Tongue (tissue), 2 donors: ENCODE measurements around the gene ARID3B. TPM values are rescaled to one million over a fixed set of nuclear protein-coding genes. Genes with fewer than 3 reads are reported as not detected.
"Not testable (repeated sequence)": the region's sequence is repeated elsewhere in the genome, so short reads cannot be mapped to it uniquely, and the experiment has no call there.

Experiments
- DNase-seq: peaks from one replicate; pipeline ENCODE4 v3.0.0-alpha.2; 2015
- total RNA-seq: library from RNA; depleted of rRNA; stranded (reverse); fragments of >200 nt; gene quantifications from one replicate; pipeline ENCODE4 v1.2.3, GENCODE V29; 2014

ARID3B gene
- total RNA-seq, 1 donor from 2014 or later, result 4.1 TPM

DNA sequence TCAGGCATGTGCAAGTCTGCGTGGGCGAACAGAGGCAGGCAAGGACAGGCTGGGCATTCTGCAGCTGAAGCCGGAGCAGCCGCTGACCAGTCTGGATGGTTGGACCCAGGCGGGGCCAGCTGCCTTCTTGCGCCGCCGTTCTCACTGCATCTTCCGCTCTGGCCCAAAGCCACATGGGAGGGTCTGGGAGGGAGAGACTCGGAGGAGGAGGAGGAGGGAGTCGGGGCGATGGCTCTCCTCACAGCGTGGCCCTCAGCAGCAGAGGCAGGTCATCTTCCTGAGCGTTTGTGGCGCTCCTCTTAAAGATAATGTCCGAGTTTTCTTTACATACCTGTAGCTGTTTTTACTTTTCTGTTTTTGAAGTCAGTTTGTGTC, 80.5 kb downstream of the ARID3B start:
- no peak for DNase-seq

DNA sequence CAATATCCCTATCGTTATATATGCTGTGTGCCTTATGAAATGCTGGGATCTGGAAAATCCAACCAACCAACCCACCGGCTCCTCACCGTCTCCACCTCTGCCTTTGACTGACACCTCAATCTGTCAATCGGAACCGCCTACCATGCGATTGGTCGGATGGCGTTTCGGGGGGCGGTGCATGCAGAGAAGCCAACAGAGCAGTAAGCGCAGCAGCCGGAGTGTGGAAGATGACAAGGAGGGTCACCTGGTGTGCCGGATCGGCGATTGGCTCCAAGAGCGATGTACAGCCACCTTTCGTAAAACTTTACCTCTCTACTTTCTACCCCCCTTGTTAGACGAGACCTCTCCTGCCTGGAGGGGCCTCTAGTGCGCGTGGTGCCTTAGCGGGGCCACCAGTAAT, 80.9 kb downstream of the ARID3B start:
- no peak for DNase-seq

DNA sequence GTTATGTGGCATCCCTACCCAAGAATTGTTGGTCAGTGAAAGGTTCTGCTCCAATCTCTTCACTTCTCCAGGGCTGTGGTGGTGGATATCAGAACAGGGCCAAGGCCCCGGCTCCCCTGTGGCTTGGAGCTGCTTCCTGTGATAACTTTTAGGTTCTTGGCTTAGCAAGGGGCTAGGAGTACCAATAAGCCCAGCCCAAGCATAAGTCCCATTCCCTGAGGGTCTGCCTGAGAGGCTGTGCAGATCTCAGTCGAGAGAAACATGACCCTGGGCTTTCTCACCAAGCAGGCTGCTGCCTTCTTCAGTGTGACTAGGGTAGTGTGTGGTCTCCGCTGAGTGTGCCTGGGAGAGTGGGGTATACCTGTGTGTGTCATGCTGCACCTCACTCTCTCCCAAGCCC, 81.7 kb downstream of the ARID3B start:
- DNase-seq, result no peak

DNA sequence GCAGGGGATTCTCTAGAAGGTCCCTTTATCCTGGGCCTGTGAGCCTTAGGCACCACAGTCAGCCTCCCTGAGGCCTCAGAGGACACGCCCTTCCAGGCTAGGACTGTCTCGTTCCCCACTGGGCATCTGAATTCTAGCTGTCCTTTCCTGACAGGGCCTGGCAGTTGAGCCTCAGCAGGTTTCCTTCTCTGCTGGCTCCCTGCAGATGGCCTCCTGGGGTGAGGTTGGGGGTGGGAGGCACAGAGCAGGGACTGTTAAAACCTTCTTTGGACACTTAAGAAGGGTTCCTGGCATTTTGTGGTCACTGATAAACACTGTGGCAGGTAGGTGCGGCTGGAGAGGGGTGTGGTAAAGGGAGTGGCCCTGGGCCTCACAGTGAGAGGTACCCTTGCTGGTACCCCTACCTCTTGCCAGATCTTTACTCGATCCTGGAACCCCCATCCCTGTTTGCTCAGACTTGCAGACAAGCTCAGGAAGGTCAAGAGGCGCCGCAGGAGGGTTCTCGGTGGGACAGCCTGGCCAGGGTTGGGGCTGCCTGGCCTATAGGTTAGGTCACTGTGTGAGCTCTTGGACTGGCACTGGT, 83.1 kb downstream of the ARID3B start:
- no peak for DNase-seq

DNA sequence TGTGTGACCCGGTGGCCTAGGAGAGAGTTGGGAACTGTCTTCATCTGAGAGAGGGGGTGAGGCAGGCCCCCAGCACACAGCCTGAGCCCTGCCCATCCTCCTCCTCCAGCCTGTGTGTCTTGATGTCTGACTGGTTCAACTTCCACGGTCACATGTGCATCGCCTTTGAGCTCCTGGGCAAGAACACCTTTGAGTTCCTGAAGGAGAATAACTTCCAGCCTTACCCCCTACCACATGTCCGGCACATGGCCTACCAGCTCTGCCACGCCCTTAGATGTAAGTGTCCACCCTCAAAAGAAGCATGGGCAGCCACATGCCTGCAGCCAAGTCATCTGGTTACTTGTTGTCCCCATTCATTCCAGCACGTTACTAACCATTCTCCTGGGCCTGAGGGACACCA, 84.7 kb downstream of the ARID3B start:
- no peak for DNase-seq

DNA sequence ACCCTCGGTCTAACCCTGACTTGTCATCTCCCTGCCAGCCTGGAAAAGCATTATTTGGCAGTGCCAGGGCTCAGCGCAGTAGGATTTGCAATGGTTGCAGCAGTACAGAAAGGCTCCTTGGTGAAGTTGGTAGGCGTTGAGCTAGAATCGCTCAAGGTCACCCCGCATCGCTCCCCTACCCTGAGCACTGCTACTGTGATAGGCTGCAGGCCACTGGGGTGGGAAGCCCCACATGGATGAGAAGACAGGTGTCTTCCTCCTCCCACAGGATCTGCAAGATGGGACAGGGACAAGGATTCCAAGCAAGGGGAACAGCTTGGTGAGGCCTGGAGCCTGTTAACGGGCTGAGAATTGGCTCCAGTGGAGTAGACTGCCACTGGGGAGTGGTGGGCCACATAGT, 85.3 kb downstream of the ARID3B start:
- no peak for DNase-seq

DNA sequence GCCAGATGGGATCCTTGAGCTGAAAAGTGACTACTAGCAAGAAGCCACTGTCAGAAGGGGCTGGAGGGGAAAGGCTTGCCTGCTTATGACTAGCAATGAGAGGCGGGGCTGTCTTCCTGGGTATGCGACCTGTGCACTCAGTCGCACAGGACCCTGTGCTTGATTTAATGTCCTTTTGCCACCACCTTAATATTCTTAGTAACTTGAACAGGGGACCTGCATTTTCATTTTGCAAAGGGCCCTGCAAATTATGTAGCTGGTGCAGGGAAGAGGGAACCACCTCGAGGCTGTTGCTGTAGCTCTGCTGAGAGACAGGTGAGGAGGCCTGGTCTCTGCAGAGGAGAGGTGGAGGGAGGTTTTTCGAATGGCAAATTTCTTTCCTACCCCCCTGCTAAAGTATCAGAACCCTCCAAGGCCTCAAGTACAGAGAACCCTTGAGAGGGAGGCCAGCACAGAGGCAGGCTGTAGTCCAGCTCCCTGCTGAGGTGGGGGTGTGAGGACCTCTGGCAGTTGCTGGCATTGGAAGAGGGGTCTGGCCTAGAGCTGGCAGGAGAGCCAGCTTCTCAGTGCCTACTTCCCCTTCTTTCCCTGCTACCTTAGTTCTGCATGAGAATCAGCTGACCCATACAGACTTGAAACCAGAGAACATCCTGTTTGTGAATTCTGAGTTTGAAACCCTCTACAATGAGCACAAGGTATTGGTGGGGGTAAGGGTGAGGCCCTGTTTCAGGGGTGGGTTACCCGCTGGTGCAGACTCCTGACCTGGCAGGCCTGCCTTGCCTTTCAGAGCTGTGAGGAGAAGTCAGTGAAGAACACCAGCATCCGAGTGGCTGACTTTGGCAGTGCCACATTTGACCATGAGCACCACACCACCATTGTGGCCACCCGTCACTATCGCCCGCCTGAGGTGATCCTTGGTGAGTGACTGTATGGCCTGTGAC, 86.0 kb downstream of the ARID3B start:
- DNase-seq, result no peak

DNA sequence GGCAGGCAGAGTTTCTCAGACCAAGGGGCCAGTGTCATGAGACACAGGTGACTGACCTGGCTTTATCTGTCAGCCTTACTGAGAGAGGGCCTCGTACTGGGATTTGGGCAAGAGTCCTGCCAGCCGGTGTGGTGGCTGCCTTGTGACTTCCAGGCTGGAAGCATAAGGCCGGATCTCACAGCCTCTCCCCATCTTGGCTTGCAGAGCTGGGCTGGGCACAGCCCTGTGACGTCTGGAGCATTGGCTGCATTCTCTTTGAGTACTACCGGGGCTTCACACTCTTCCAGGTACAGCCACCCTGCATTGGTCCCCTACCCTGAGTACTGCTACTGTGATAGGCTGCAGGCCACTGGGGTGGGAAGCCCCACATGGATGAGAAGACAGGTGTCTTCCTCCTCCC, 86.7 kb downstream of the ARID3B start:
- no peak for DNase-seq

DNA sequence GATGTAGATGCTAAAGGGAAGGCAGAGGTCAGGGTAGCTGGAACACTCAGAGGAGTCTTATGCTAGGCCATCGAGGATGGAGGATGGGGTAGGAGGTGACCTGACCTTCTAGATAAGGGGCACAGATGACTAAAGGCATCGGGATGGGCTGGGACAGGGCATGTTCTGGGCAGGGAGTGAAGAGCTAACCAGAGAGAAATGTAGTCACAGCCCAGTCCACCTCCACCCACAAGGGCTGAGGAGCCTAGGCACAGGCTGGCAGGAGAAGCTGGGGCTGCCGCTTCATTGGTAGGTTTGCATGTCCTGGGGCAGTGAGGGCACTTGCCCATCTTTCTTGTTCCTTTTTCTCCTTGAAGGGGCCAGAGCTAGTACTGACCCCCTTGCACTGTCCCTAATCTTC, 87.2 kb downstream of the ARID3B start:
- DNase-seq, result no peak

DNA sequence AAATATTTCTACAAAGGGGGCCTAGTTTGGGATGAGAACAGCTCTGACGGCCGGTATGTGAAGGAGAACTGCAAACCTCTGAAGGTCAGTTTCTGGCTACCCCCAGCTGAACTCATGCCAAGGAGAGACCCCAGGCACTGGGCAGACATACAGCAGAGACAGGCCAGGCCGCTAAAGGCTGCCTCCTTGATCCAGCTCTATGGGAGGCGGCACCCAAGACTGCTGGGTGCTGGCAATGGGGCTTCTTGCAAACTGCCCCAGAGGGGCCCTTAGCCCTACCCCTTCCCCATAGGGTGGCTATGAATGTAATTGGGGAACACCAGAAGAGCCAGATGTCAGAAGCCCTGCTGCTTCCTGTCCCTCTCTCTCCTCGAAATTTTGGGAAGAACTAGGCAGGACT, 87.9 kb downstream of the ARID3B start:
- DNase-seq, result no peak

DNA sequence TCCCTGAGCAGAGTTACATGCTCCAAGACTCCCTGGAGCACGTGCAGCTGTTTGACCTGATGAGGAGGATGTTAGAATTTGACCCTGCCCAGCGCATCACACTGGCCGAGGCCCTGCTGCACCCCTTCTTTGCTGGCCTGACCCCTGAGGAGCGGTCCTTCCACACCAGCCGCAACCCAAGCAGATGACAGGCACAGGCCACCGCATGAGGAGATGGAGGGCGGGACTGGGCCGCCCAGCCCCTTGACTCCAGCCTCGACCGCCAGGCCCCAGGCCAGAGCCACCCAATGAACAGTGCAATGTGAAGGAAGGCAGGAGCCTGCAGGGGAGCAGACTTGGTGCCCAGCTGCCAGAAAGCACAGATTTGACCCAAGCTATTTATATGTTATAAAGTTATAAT, 88.7 kb downstream of the ARID3B start:
- DNase-seq, result not testable (repeated sequence)

DNA sequence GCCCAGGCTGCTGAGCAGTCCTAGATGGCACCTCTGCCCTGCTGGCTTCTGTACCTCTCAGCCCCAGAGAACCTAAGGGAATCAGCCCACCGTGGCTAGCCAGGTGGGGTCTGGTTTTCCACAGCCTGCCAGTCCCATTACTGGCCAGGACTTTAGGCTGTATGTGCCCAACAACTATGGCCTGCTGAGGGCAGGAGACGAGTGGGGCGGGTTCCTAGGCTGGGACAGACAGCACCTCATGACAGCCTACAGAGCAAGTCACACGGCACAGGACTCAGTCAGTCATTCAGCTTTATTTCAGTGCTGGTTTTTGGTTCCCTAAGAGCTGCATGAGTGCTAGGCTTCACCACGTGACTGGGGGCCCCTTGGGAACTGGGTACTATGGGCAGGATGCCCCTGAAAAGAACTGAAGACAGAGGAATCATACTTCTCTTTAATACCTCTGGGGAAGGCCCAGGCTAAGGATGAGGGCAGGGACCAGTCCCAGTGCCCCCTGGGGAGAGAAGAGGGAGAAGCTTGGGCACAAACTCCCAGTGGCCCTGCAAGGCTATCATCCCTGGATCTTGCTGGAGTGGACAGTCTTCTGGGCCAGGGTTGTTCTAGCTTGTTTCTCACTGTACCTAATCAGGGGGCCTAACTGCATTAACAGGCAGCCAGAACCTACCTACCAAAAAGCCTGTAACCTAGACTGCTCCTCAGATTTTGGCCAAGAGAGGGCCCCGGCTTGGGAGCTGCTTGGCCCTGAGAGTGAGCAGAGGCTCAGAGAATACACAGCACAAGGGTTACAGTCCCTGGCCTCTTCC, 89.5 kb downstream of the ARID3B start:
- no peak for DNase-seq

DNA sequence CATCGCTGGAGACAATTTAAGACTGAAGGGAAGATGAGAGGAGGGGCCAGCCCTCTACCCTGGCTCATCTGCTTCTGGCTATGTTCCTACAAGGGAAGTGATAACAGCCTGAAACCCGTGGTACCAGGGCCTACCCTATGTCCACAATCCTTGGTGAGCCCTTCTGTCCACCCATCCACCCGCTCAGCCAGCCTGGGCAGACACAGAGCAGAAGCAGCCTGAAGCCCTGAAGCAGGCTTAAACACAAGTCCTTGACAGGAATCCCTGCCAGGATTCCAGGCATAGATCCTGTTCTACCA, 90.0 kb downstream of the ARID3B start:
- no peak for DNase-seq

DNA sequence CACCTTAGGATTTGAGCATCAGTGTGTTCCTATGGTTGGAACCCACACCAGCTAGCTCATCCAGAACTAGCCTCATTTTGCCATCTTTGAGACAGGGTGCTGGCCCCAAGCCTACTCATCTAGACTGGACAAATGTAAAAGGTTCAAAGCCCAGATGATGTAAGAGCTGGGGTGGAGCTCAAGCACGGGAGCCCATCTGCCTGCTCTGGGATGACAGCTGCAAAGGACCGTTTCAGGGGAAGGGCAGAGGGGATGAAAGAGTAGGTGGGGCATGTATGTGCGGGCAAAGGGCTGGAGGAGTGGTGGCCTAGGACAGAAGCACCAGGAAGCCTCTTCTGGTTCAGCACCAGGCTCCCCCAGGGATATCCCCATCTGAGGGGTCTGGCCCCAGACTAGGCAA, 90.4 kb downstream of the ARID3B start:
- DNase-seq, result no peak

DNA sequence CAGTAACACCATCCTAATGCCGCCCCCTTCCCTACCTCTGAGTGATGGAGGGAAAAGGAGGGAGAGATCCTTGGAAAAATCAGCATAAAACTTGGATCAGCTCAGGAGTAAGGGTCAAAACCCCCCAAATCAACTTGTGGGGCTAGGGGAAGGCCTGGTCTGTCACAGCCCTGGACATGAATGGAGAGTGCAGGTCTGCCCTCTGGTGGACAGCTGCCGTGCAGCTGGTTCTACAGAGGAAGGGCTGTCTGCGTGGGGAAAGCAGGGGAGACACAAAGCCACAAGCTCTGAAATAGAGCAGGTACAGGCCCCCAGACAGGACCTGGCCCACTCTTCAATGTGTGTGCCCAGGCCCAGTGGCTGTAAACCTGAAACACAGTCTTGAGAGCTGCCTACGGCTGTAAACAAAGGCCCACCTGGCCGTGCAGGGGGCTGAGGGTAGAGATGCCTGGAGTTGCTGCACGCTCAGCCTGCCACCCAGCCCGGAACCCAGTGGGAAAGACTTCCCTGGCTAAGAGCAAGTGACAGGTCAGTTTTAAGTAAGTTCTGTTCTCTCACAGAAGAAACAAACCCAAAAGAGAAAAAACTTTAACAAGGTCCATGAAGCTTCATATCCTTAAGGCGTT, 91.0 kb downstream of the ARID3B start:
- peak; percentile 75 for DNase-seq

DNA sequence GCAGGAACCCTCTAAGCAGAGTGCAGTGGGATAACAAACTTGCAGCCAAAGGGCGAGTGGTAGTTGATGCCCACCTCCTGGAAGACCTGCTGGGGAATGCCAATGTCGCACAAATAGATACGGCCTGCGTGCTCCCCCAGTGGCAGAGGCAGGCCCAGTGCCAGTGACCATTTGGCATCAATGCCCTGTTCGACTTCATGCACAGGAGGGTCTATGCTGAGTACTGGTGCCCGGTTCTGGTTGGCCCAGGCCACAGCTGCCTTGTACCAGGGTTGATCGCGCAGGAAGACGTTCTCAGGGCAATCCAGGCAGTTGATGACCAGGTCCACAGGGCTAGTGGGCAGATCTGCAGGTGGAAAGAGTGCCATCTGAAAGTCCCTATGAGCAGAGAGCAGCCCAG, 91.6 kb downstream of the ARID3B start:
- no peak for DNase-seq

DNA sequence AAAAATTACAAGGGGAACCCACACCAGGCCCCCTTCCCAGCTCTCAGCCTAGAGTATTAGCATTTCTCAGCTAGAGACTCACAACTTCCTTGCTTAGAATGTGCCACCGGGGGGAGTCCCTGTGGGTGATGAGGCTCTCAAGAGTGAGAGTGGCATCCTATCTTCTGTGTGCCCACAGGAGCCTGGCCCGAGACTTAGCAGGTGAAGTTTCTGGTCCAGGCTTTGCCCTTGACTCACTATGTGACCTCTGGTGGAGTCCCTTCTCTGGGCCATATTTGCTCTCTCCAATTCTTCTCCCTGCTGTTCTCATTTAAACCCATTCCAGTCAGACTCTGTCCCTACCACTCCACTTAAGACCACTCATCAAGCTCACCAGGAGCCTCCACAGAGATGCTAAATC, 92.8 kb downstream of the ARID3B start:
- DNase-seq, result no peak

DNA sequence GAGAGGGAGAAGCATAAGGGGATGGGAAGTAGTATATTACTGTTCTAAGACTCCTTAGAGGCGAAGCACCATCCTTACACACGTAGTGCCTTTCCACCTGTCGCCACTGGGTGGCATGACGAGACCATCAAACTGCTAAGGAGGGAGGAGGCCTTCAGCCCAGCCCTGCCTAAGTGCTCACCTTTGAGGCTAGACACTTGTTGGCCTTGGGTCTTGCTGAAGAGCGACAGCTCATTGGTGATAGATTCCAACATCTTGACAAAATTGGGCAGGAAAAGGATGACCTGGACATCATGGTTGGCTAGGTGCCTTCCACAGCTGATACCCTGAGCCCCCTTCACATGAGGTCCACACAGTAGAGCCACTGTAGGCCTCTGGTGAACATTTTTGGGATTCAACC, 94.2 kb downstream of the ARID3B start:
- peak; percentile 77 for DNase-seq

DNA sequence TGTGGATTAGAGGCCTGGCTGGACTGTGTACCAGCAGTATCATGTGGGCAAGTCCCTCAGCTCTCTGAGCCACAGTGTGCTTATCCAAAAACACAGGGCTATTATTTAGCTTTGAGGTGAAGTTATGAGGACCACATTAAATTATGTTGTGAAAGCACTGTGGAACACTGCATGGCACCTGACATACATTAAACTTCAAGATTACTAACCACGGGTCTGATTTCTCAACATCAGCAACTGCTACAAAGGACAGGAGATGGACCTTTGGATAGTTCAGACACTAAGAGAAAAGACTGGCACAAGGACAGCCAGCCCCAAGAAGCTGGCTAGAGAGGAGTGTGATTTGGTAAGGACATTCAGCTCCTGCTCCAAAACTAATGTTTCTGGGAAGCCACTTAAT, 96.0 kb downstream of the ARID3B start:
- DNase-seq, result no peak

DNA sequence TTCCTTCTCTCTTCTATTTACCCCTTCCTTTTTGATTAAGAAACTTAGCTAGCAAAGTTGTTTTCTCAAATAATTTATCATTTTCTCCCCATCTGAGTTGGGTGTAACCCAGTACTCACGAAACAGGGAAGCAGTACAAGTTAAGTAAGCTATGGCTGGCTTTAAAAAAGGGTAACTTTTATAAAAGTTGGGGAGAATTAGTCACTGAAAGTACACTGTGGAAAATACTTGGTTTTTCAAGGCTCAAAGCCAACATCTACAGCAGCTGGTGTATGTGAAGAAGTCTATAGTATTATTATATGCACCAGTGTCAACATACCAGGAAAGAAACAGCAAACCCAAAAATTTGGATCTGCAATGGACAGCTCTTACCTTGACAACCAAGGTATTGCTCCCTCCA, 100.1 kb downstream of the ARID3B start:
- no peak for DNase-seq

DNA sequence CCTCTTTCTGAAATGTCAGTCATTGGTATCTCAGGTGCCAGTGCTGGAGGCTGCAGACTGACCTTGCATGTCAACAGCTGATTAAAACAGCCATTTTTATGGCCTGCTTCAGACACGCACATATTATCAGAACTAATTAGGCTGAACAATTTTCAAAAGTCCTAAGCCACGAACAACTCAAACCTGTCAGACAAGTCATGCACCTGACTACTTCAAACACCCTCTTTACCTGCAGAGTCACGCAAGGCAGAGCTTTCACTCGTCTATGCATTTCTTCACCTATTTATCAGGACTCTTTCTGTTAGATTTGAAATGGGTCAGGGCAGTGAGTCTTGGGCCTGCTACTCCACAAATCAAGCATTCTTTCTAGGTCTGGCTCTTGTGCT, 101.3 kb downstream of the ARID3B start:
- no peak for DNase-seq

DNA sequence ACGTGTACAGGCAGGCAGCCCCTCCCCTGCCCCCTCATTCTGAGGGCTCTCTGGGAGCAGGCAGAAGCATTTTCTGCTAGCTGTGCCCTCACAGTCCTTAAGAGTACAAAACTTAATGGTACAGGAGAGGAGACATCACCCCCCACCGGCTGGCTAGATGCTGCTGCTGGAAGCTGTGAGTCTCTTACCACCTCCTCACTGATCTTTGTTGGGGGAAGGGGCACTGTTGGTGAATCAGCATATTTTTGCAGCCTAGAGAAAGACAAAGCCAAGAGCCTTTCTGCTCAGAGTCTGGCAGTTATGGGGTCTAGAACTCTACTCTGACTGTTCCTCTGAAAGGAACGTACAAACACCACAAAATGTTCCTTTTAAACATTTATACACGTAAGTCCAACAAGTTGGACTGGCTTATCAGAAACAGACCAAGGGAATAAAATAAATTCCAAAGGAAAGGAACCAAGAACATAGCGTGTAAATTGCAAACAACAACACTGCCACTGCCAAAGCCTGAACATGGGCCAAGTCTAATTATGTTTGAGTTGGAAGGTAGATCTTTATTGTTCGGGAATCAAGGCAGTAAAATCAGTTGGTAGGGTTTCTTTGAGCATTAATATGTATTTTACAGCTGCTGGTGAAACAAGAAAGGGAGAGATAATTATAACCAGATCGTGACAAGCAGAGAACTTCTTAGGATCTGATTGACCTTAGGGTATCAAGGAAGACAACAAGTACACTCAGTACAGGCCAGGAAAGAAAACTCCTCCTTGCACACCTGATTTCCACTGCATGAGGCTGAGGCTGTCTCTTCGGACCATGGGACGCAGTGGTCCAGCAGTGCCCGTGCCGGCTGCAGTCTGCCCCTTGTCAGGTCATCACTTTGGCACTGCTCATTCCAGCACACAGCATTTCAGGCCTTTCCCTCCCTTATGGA, 102.0 kb downstream of the ARID3B start:
- DNase-seq, result no peak
